ENCODE data around the gene NCKAP5L. TPM values are rescaled to one million over a fixed set of nuclear protein-coding genes. Genes with fewer than 3 reads are reported as not detected.
A peak's percentile ranks its signal among the peaks of the same experiment; 100 is the strongest.

Gene NCKAP5L
- total and polyA plus RNA-seq, 9 of the 15 experiments (the other 6 are each of a cell fraction or from before 2014, with no cell fraction given), result 0.01 to 14.4 (median 3.7) TPM

DNA sequence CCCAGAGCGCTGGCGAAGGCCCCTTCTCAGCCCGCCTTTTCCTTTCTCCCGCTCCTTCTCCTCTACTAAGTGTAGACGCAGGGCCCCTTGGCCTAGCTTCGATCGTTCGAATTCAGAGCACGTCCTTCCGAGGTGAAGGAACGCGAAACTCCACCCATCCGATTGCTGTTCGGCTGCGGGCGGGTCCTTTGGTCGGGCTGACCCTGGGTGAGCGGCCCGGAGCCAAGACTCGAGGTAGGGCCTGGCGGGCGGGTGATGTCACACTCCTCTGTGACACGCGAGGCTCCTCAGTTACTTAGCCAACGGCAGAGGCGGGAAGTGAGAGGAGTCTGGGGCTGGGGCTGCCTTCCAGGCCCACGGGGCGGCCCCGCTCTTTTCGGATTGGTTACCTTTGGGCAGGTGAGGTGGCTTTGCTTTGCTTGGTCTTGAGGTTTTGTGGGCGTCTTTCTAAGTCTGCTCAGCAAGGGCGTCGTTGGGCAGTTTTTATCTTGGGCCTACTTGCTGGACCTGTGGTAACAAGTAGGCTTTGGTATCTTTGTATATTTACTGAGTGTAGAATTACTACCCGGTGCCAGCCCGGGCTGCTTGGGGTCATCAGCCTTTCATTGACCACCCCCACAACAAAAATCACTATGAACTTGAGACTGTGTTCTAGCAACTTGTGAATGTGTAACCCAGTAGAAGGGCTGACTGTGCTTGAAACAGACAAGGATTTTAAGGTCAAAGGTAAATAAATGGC, 86.2 kb downstream of the NCKAP5L start (continued):
- no peak for TF ChIP-seq CEBPB (tag; IDR thresholded peaks at IDR 0.05)
- no peak for TF ChIP-seq TAF7 (tag; IDR thresholded peaks at IDR 0.05)
- TF ChIP-seq ZBTB7A (IDR thresholded peaks at IDR 0.05; ENCODE audit: borderline replicate concordance, control insufficient read depth, low read depth, low read length), result peak; percentile 24; the same call in 1 of the 2 replicates
- TF ChIP-seq, protein P1, sequence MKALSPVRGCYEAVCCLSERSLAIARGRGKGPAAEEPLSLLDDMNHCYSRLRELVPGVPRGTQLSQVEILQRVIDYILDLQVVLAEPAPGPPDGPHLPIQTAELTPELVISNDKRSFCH (CRISPR knock-in tag; IDR thresholded peaks at IDR 0.05), result no peak
- TF ChIP-seq, protein P1 (tag; IDR thresholded peaks at IDR 0.05), result no peak
- no peak for TF ChIP-seq TEAD4 (IDR thresholded peaks at IDR 0.05; ENCODE audit: low read length)
- no peak for TF ChIP-seq TEAD4 (CRISPR knock-in tag; IDR thresholded peaks at IDR 0.05; ENCODE audit: borderline replicate concordance)
- no peak for TF ChIP-seq SMARCB1 (IDR thresholded peaks at IDR 0.05; ENCODE audit: insufficient read length, low read depth)
- TF ChIP-seq ZNF764 (CRISPR knock-in tag; IDR thresholded peaks at IDR 0.05; ENCODE audit: low read depth), result no peak
- TF ChIP-seq, protein P2, sequence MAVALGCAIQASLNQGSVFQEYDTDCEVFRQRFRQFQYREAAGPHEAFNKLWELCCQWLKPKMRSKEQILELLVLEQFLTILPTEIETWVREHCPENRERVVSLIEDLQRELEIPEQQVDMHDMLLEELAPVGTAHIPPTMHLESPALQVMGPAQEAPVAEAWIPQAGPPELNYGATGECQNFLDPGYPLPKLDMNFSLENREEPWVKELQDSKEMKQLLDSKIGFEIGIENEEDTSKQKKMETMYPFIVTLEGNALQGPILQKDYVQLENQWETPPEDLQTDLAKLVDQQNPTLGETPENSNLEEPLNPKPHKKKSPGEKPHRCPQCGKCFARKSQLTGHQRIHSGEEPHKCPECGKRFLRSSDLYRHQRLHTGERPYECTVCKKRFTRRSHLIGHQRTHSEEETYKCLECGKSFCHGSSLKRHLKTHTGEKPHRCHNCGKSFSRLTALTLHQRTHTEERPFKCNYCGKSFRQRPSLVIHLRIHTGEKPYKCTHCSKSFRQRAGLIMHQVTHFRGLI (CRISPR knock-in tag; IDR thresholded peaks at IDR 0.05), result no peak
- no peak for TF ChIP-seq ARID2 (IDR thresholded peaks at IDR 0.05)
- TF ChIP-seq MYC (IDR thresholded peaks at IDR 0.05; ENCODE audit: low read depth, low read length), result peak; percentile 77
- TF ChIP-seq MYC (CRISPR knock-in tag; IDR thresholded peaks at IDR 0.05; ENCODE audit: borderline replicate concordance, low read depth), result no peak
- peak in 1 of 2 experiments; percentile 26; a peak in 2 of 4 replicates for TF ChIP-seq HDAC1 (IDR thresholded peaks at IDR 0.05)
- TF ChIP-seq UBTF (IDR thresholded peaks at IDR 0.05; ENCODE audit: borderline replicate concordance in 1 of 2, low read depth in 2 of 2, low read length in 2 of 2), result peak; percentile 74 to 81; a peak in 3 of 4 replicates
- TF ChIP-seq ZBTB17 (CRISPR knock-in tag; IDR thresholded peaks at IDR 0.05), result no peak
- TF ChIP-seq KDM5B (IDR thresholded peaks at IDR 0.05; ENCODE audit: insufficient replicate concordance, low read depth, low read length), result peak; percentile 1

Measured in K562 (cell line).